Left lung (tissue), 10 donors: ENCODE data around the gene AKAP7. TPM values are rescaled to one million over a fixed set of nuclear protein-coding genes. Genes with fewer than 3 reads are reported as not detected.

Experiments
- ATAC-seq: fragments of 200-7000 bp; cut with Tn5 transposase; one replicate; pipeline ENCODE4 v1.9.1; 2020; ENCODE audit warnings: moderate library complexity
- DNase-seq, 4 donors: peaks; one replicate each; pipeline ENCODE4 v3.0.0-alpha.2; 2013 to 2020
- H3K27ac ChIP-seq, 2 donors: fragments of 200-600 bp; sonication (generic) in 1 of 2; one replicate each; pipeline versions ENCODE4 v1.5.0 to v1.8.0; 2020 to 2021
- H3K27me3 ChIP-seq, 2 donors: fragments of 200-600 bp; sonication (generic) in 1 of 2; one replicate each; pipeline versions ENCODE4 v1.5.0 to v1.8.0; 2020 to 2021
- H3K36me3 ChIP-seq, 2 donors: fragments of 200-600 bp; sonication (generic) in 1 of 2; one replicate each; pipeline versions ENCODE4 v1.5.0 to v1.8.0; 2020 to 2021
- H3K4me1 ChIP-seq, 2 donors: fragments of 200-600 bp; one replicate each; pipeline ENCODE4 v1.8.0; 2021
- H3K4me3 ChIP-seq, 2 donors: fragments of 200-600 bp; sonication (generic) in 1 of 2; one replicate each; pipeline versions ENCODE4 v1.5.0 to v1.8.0; 2020 to 2021; ENCODE audit warnings: mild to moderate bottlenecking in 1 of 2
- H3K9me3 ChIP-seq, 2 donors: fragments of 200-600 bp; sonication (generic) in 1 of 2; one replicate each; pipeline versions ENCODE4 v1.5.0 to v1.8.0; 2020 to 2021
- intact Hi-C, 2 donors: fragments of 100-400 bp; cut with DNase I; formaldehyde crosslinking; loops; one replicate each; pipeline versions ENCODE4 v1.11.2 to v1.14.2; 2022
- polyA plus RNA-seq, 6 donors: library from polyadenylated mRNA; unstranded; fragments of 120-200 nt; gene quantifications; one replicate each; pipeline ENCODE4 v1.2.1, GENCODE V29; 2013; ENCODE audit not compliant: insufficient read length in 6 of 6
- total RNA-seq, 2 donors: library from RNA; stranded (reverse); fragmentation: NEBNext Ultra II Directional; extraction: Animal tissue kit (Norgen Biotek cat#: 25700); gene quantifications; one replicate each; pipeline ENCODE4 v1.2.1, GENCODE V29; 2021
- TF ChIP-seq, protein P1 (sequence below), 2 donors: fragments of 200-600 bp; sonication (generic) in 1 of 2; IDR thresholded peaks; one replicate each; pipeline versions ENCODE4 v1.5.0 to v1.8.0; 2021; ENCODE audit warnings: antibody characterized with exemption in 2 of 2
- donor health status: DM: no; HTN: yes; CAD: no.
- donor health status: DM: no; HTN: no; CAD: no.

The AKAP7 gene
- total and polyA plus RNA-seq, 8 donors = 9.3 to 28.2 (median 21.2) TPM

DNA sequence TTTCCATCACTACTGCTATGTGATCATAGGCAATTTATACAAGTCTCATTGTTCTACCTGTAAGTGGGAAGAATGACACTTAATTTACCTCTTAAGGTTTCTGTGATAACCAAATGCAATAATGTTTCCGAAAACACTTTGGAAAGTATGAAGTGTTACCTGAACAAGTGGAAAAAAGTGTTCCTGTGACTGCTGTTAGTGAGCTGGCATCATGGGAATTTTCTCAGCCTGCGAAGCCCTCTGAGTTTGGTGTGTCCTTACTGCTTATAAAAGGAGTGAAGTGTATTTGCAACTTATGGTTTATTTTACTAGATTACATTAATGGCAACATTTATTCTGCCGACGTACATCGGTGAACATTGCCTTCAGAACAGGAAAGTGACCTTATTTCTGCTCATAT, 133.0 kb downstream of the AKAP7 start:
- H3K9me3 ChIP-seq = peaks cover 0 to 13% of the 10 kb centered on the region in 2 donors
- intact Hi-C loops = no loop called here
- H3K4me3 ChIP-seq = no peak overlapping the region
- peak; percentile 85 for ATAC-seq
- DNase-seq = no peak
- H3K27me3 ChIP-seq = no peaks in the 10 kb centered on the region
- peaks cover 0 to 4% of the 10 kb centered on the region in 2 donors for H3K36me3 ChIP-seq
- TF ChIP-seq, protein P1, sequence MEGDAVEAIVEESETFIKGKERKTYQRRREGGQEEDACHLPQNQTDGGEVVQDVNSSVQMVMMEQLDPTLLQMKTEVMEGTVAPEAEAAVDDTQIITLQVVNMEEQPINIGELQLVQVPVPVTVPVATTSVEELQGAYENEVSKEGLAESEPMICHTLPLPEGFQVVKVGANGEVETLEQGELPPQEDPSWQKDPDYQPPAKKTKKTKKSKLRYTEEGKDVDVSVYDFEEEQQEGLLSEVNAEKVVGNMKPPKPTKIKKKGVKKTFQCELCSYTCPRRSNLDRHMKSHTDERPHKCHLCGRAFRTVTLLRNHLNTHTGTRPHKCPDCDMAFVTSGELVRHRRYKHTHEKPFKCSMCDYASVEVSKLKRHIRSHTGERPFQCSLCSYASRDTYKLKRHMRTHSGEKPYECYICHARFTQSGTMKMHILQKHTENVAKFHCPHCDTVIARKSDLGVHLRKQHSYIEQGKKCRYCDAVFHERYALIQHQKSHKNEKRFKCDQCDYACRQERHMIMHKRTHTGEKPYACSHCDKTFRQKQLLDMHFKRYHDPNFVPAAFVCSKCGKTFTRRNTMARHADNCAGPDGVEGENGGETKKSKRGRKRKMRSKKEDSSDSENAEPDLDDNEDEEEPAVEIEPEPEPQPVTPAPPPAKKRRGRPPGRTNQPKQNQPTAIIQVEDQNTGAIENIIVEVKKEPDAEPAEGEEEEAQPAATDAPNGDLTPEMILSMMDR (IDR thresholded peaks at IDR 0.05) = no peak
- no peak overlapping the region for H3K27ac ChIP-seq
- no peaks in the 10 kb centered on the region for H3K4me1 ChIP-seq

DNA sequence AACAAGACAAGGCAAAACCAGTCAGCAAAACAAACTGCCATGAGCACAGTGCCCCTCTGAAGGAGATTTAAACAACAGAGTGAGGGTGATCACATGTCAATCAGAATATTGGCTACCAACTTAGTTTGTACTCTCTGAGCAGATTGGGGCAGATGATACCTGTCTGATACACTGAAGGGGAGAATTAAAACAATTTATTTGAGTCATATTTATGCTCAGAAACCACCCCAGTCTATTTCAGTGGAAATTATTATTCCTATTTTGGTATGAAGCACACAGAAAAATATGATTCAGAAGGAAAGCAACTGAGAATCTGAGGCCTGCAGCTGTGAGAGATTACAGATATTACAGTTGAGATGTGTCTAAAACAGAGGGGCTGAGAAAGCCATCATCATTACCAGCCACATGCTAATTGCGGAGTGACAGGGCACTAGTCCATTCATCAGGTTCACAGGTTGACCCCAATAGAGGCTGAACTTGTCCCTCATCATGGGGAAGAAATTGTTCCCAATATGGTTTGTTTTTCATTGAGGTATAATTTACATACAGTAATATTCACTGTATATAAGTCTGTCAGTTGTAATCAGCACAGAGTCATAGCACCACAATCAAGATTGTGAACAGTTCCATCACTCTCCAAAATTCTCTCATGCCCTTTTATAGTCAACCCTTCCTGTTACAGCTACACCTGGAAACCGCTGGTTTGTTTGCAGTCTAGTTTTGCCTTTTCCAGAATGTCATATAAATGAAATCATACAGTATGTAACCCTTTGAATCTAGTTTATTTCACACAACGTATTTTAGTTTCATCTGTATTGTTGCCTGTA, 134.5 kb downstream of the AKAP7 start:
- intact Hi-C loops = no loop called here
- TF ChIP-seq, protein P1 (IDR thresholded peaks at IDR 0.05) = no peak
- DNase-seq (no peak), ATAC-seq (no peak)
- no peaks in the 10 kb centered on the region for H3K27me3 ChIP-seq
- peaks cover 0 to 4% of the 10 kb centered on the region in 2 donors for H3K36me3 ChIP-seq
- H3K27ac ChIP-seq = no peak overlapping the region
- H3K4me1 ChIP-seq = no peaks in the 10 kb centered on the region
- no peak overlapping the region for H3K4me3 ChIP-seq
- peaks cover 0 to 13% of the 10 kb centered on the region in 2 donors for H3K9me3 ChIP-seq

DNA sequence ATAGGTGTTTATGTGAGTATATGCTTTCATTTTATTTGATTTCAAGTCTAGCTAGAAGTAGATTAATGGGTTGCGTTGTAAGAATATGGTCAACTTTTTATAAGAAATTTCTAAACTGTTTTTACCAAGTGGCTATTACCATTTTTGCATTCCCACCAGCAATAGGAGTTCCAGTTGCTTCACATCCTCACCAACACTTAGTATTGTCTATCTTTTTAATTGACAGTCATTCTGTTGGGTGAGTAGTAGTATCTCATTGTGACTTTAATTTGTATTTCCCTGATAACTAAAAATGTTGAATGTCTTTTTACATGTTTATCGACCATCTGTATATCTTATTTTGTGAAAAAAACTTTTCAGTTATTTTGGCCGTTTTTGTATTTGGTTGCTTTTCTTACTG, 135.3 kb downstream of the AKAP7 start:
- H3K4me1 ChIP-seq = no peaks in the 10 kb centered on the region
- ATAC-seq (no peak), DNase-seq (no peak)
- H3K27ac ChIP-seq = no peak overlapping the region
- H3K36me3 ChIP-seq = peaks cover 0 to 4% of the 10 kb centered on the region in 2 donors
- intact Hi-C loops = no loop called here
- no peak overlapping the region for H3K4me3 ChIP-seq
- H3K9me3 ChIP-seq = peaks cover 0 to 13% of the 10 kb centered on the region in 2 donors
- TF ChIP-seq, protein P1 (IDR thresholded peaks at IDR 0.05) = no peak
- no peaks in the 10 kb centered on the region for H3K27me3 ChIP-seq

DNA sequence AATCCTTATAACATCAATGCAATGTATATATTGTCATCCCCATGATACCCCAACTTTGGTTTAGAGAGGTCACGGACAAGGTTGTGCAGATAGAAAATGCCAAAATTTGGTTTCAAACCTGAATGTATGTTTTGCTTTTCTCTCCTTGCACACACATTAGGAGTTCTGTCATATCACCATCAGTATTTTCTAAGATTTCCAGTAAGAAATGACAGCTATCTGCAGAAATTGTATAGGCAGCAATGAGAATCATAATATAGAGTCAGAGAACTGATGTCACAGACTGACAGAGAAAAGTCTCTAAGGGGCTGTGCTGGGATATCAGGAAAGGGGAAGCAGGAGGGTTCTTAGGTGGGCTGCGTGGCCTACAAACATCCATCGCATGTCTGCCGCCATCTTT, 140.0 kb downstream of the AKAP7 start:
- H3K4me3 ChIP-seq = no peak overlapping the region
- intact Hi-C loops = no loop called here
- no peak overlapping the region for H3K27ac ChIP-seq
- H3K4me1 ChIP-seq = no peaks in the 10 kb centered on the region
- TF ChIP-seq, protein P1 (IDR thresholded peaks at IDR 0.05) = no peak
- DNase-seq (no peak), ATAC-seq (no peak)
- no peaks in the 10 kb centered on the region for H3K27me3 ChIP-seq
- H3K36me3 ChIP-seq = no peaks in the 10 kb centered on the region
- H3K9me3 ChIP-seq = peaks cover 0 to 10% of the 10 kb centered on the region in 2 donors

DNA sequence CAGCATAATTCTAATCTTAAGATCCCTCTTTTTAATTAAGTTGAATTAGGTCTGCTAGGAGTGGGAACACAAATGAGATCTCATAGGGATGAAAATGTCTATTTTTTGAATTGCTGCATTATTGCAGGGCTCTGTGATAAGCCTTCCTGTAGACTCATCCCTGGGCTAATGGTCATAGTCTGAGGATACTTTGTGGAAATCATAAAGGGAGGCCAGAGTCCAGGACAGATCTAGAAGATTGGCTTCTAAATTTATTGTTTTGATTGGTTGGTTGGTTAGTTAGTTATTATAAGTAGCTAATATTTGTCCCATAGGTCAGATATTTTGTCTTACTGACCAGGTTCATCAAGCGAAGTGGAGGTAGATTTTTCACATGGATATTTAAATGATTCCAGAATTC, 142.3 kb downstream of the AKAP7 start:
- TF ChIP-seq, protein P1 (IDR thresholded peaks at IDR 0.05) = no peak
- H3K4me3 ChIP-seq = no peak overlapping the region
- peaks cover 0 to 18% of the 10 kb centered on the region in 2 donors for H3K4me1 ChIP-seq
- ATAC-seq = no peak
- no peak for DNase-seq
- H3K9me3 ChIP-seq = no peaks in the 10 kb centered on the region
- no peaks in the 10 kb centered on the region for H3K36me3 ChIP-seq
- no peaks in the 10 kb centered on the region for H3K27me3 ChIP-seq
- no peak overlapping the region for H3K27ac ChIP-seq
- intact Hi-C loops = no loop called here
